BLaER1 (cell line): ENCODE results near the gene TM4SF1.
"Not testable (repeated sequence)": the region's sequence is repeated elsewhere in the genome, so short reads cannot be mapped to it uniquely, and the experiment has no call there.

ENCODE experiments used
- H3K27ac ChIP-seq: shearing (Covaris generic); formaldehyde crosslinking; 2 replicates; pipeline ENCODE4 v1.8.1; 2022
- H3K27me3 ChIP-seq: shearing (Covaris generic); formaldehyde crosslinking; 2 replicates; pipeline ENCODE4 v1.8.1; 2022
- H3K36me3 ChIP-seq: shearing (Covaris generic); formaldehyde crosslinking; 2 replicates; pipeline ENCODE4 v1.8.1; 2022
- H3K4me1 ChIP-seq: shearing (Covaris generic); formaldehyde crosslinking; 2 replicates; pipeline ENCODE4 v1.8.1; 2022
- H3K4me2 ChIP-seq: shearing (Covaris generic); formaldehyde crosslinking; 2 replicates; pipeline ENCODE4 v1.8.1; 2022
- H3K4me3 ChIP-seq: shearing (Covaris generic); formaldehyde crosslinking; 2 replicates; pipeline ENCODE4 v1.8.1; 2022
- H3K9ac ChIP-seq: shearing (Covaris generic); formaldehyde crosslinking; 2 replicates; pipeline ENCODE4 v1.8.1; 2022
- H3K9me3 ChIP-seq: shearing (Covaris generic); formaldehyde crosslinking; 2 replicates; pipeline ENCODE4 v1.8.1; 2022
- H4K20me1 ChIP-seq: shearing (Covaris generic); formaldehyde crosslinking; 2 replicates; pipeline ENCODE4 v1.8.1; 2022
- Cebpa-rat ChIP-seq: shearing (Covaris generic); IDR thresholded peaks from 2 replicates; pipeline ENCODE4 v1.8.1; 2022

Gene TM4SF1

DNA sequence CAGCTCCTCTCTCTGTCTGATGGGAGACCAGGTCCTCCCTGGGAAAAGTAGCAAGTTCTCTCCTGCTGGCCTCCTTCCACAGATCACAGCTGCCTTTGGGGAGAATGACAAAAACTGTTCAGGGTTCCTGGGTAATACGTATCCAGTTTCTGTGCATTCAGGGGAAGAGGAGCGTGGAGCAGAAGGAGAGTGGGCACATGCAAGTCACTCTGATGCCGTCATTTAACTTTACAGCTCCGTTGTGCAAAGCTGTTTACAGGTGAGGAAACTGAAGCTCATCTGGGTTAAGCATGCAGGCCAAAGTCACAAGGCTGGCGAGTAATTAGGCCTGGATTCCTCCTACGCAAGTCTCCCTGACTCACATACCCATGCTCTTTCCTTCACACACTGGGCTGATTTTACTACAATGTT, 7.5 kb upstream of the TM4SF1 start:
- Histone ChIP-seq H3K27ac (no peak overlapping the region), H3K9ac (no peak overlapping the region), H3K4me3 (no peak overlapping the region), H3K4me2 (no peak overlapping the region), H3K9me3 (peaks cover 18% of the 10 kb centered on the region; the same call in 1 of the 2 replicates), H3K36me3 (no peaks in the 10 kb centered on the region), H3K4me1 (no peaks in the 10 kb centered on the region), H4K20me1 (no peaks in the 10 kb centered on the region), H3K27me3 (no peaks in the 10 kb centered on the region)
- TF ChIP-seq Cebpa-rat, result no peak

- H3K4me1 ChIP-seq, result no peaks in the 10 kb centered on the region
Observed at GRCh38 chr3:149384167-149384566, 6.7 kb upstream of the TM4SF1 start.

DNA sequence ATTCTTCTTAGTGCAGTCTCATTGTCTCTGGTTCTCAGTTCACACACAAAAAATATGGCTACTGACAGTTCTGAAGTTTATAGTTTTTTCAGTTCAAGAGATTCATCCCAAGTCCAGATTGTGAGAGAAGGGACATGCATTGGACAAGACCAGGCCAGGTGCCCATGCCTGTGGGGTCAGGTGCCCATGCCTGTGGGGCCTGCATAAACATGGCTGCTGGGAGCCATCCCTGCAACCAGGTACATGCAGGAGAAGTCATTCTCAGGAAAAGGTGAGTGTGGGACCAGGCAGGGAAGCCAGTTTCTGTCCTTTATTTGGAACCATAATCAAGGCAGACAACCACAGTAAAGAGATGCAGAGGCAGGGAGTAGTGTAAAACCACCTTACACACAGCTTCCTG, 6.3 kb upstream of the TM4SF1 start:
- TF ChIP-seq Cebpa-rat, result no peak

More at GRCh38 chr3:149384167-149384566, 6.7 kb upstream of the TM4SF1 start:
- Histone ChIP-seq H3K9me3 (peaks cover 17% of the 10 kb centered on the region; the same call in 1 of the 2 replicates), H3K9ac (no peak overlapping the region), H3K4me3 (no peak overlapping the region), H3K4me2 (no peak overlapping the region), H3K27ac (no peak overlapping the region), H3K36me3 (no peaks in the 10 kb centered on the region), H3K27me3 (no peaks in the 10 kb centered on the region), H4K20me1 (no peaks in the 10 kb centered on the region)
- TF ChIP-seq Cebpa-rat, result no peak

DNA sequence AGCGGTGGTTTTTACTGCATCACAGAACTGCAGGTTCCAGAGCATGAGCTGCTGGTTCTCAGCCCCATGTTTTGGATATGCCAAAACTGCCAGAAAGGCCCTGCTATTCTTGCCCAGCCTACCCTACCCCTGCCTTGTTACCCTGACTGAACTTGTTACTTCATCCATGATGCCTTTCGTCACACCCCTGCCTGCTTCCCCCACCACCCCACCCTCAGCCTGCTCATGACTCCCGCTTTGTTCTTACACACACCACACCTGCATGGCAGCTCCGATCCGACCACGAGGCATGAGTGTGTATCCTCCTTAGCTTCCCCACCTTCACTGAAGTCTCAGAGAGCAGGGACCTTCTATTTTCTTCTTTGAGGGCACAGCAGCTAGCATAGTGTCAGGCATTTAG, 5.1 kb upstream of the TM4SF1 start:
- Histone ChIP-seq H4K20me1 (no peaks in the 10 kb centered on the region), H3K27ac (no peak overlapping the region), H3K4me1 (peaks cover 14% of the 10 kb centered on the region), H3K4me3 (no peak overlapping the region), H3K36me3 (no peaks in the 10 kb centered on the region), H3K9ac (no peak overlapping the region), H3K9me3 (peaks cover 12% of the 10 kb centered on the region; the same call in 1 of the 2 replicates), H3K27me3 (no peaks in the 10 kb centered on the region), H3K4me2 (no peak overlapping the region)
- TF ChIP-seq Cebpa-rat, result no peak

More for the DNA sequence above, 6.3 kb upstream of the TM4SF1 start:
- Histone ChIP-seq H3K9ac (no peak overlapping the region), H3K9me3 (peaks cover 12% of the 10 kb centered on the region; the same call in 1 of the 2 replicates), H3K4me3 (no peak overlapping the region), H4K20me1 (no peaks in the 10 kb centered on the region), H3K4me2 (no peak overlapping the region), H3K27me3 (no peaks in the 10 kb centered on the region), H3K27ac (no peak overlapping the region), H3K36me3 (no peaks in the 10 kb centered on the region), H3K4me1 (peaks cover 2% of the 10 kb centered on the region; the same call in 1 of the 2 replicates)

GRCh38 chr3:149382101-149382467, 4.6 kb upstream of the TM4SF1 start:
- no peak overlapping the region for H3K4me2 ChIP-seq
- H3K4me1 ChIP-seq, result peaks cover 14% of the 10 kb centered on the region
- no peaks in the 10 kb centered on the region for H3K36me3 ChIP-seq
- no peaks in the 10 kb centered on the region for H3K27me3 ChIP-seq
- no peak overlapping the region for H3K9ac ChIP-seq
- no peak for TF ChIP-seq Cebpa-rat
- no peak overlapping the region for H3K27ac ChIP-seq
- H3K4me3 ChIP-seq, result no peak overlapping the region
- peaks cover 12% of the 10 kb centered on the region; the same call in 1 of the 2 replicates for H3K9me3 ChIP-seq
- H4K20me1 ChIP-seq, result no peaks in the 10 kb centered on the region

DNA sequence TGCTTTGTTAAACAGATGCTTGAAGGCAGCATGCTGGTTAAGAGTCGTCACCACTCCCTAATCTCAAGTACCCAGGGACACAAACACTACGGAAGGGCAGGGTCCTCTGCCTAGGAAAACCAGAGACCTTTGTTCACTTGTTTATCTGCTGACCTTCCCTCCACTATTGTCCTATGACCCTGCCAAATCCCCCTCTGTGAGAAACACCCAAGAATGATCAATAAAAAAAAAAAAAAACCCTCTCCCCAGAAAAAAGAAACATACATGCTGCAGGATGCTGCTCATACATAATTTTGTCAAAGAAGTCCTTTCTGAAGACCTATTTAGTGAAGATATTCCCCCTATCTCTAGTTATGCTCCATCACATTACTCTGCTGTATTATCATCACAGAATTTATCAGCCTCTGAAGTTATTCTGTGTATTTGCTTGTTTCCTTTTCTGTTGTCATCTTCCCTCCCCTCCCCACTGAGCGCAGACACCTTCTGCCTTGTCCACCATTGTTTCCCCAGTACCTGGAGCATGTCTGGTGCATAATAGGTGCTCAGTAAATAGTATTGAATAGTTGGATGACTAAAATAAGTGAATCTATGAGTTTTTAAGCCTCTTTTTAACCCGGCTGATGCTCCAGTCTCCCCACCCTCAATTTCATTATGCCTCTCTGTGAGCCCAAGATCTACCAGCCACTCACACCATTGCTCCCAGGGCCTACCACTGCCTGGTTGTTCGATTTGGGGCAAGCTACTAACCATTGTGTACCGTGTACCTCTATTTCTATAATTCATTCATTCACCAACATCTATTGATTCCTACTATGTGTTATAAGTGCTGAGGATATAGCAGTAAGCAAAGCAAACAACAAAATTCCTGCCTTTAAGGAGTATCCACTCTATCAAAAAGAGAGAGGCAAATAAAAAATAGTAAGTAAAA, 4.0 kb upstream of the TM4SF1 start:
- Histone ChIP-seq H3K4me1 (peaks cover 14% of the 10 kb centered on the region), H4K20me1 (no peaks in the 10 kb centered on the region), H3K9me3 (peaks cover 12% of the 10 kb centered on the region; the same call in 1 of the 2 replicates), H3K27ac (no peak overlapping the region), H3K4me2 (no peak overlapping the region), H3K4me3 (no peak overlapping the region), H3K27me3 (no peaks in the 10 kb centered on the region), H3K9ac (no peak overlapping the region), H3K36me3 (no peaks in the 10 kb centered on the region)
- TF ChIP-seq Cebpa-rat, result no peak

DNA sequence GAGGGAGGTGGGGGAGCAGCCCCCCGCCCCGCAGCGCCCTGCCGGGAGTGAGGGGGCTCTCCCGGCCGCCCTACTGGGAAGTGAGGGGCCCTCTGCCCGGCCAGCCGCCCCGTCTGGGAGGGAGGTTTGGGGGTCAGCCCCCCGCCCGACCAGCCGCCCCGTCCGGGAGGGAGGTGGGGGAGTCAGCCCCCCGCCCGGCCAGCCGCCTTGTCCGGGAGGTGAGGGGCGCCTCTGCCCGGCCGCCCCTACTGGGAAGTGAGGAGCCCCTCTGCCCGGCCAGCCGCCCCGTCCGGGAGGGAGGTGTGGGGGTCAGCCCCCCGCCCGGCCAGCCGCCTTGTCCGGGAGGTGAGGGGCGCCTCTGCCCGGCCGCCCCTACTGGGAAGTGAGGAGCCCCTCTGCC, 2.8 kb upstream of the TM4SF1 start:
- not testable (repeated sequence) for H3K4me3 ChIP-seq, H3K4me2 ChIP-seq, H3K9ac ChIP-seq, H3K36me3 ChIP-seq, H3K27ac ChIP-seq, H4K20me1 ChIP-seq, H3K27me3 ChIP-seq
- Histone ChIP-seq H3K4me1 (peaks cover 14% of the 10 kb centered on the region), H3K9me3 (peaks cover 12% of the 10 kb centered on the region; the same call in 1 of the 2 replicates)

GRCh38 chr3:149378478-149379309, 1.2 kb upstream of the TM4SF1 start:
- Histone ChIP-seq H4K20me1 (no peaks in the 10 kb centered on the region), H3K27me3 (no peaks in the 10 kb centered on the region), H3K4me2 (0 out of 2 replicates have a peak overlapping the region, but pooled peaks have one; percentile 3), H3K9me3 (peaks cover 12% of the 10 kb centered on the region; the same call in 1 of the 2 replicates), H3K36me3 (no peaks in the 10 kb centered on the region), H3K4me1 (peaks cover 14% of the 10 kb centered on the region), H3K9ac (no peak overlapping the region), H3K27ac (0 out of 2 replicates have a peak overlapping the region, but pooled peaks have one; percentile 28), H3K4me3 (no peak overlapping the region)
- TF ChIP-seq Cebpa-rat, result no peak

DNA sequence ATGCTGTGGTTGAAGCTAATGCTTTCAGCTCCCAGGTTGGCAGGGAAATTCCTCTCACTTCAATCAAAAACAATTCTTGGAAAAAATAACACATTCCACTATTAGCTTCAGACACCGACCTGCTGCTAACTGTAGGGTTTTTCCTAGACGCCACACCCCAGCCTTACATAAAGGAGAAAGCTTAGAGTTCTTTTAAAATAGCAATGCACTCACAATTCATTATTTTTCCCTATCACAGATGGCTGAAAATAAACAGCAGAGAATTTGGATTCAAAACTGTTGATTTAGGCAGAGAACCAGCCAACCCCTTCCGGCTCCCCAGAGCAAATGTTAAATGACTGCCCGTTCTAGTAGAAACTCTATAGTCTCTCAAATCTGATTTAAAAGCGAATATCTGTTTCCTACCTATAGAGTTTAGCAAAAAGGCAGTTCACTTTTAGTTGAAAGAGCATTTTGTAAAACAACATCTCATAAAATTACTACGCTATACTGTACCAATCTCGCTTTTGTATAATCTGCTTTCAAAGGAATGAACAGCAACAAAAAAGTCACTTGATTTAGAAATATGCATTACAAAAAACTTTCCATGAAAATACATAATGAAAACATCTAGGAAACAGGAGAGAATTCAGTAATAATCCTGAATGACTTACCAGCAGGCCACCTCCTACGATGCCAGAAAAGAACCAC, 586 bp downstream of the TM4SF1 start:
- Histone ChIP-seq H3K4me2 (no peak overlapping the region), H3K4me3 (no peak overlapping the region), H3K36me3 (no peaks in the 10 kb centered on the region), H3K4me1 (peaks cover 14% of the 10 kb centered on the region), H3K27ac (no peak overlapping the region), H3K9me3 (peaks cover 12% of the 10 kb centered on the region; the same call in 1 of the 2 replicates), H3K27me3 (no peaks in the 10 kb centered on the region), H3K9ac (no peak overlapping the region), H4K20me1 (no peaks in the 10 kb centered on the region)
- TF ChIP-seq Cebpa-rat, result no peak
